ENCODE data around the gene SCN9A.

Gene SCN9A

GRCh38 chr2:166170356-166170755, 205.4 kb downstream of the SCN9A start:
- H4K20me1 ChIP-seq = no peaks in the 10 kb centered on the region
- 0 out of 2 replicates have a peak, but pooled peaks cover 4% of the 10 kb centered on the region for H3K4me1 ChIP-seq
- no peak overlapping the region for H3K4me3 ChIP-seq
- H3K9ac ChIP-seq = no peak overlapping the region
- H3K36me3 ChIP-seq = no peaks in the 10 kb centered on the region
- H3K9me3 ChIP-seq = no peaks in the 10 kb centered on the region
- no peak for TF ChIP-seq Cebpa-rat (IDR thresholded peaks at IDR 0.05)
- no peaks in the 10 kb centered on the region for H3K27me3 ChIP-seq
- H3K4me2 ChIP-seq = no peak overlapping the region
- no peak overlapping the region for H3K27ac ChIP-seq

GRCh38 chr2:166167449-166167848, 208.3 kb downstream of the SCN9A start:
- no peaks in the 10 kb centered on the region for H3K9me3 ChIP-seq
- TF ChIP-seq Cebpa-rat (IDR thresholded peaks at IDR 0.05) = no peak
- H3K27me3 ChIP-seq = no peaks in the 10 kb centered on the region
- H3K36me3 ChIP-seq = no peaks in the 10 kb centered on the region
- H3K4me2 ChIP-seq = no peak overlapping the region
- no peaks in the 10 kb centered on the region for H4K20me1 ChIP-seq
- H3K4me3 ChIP-seq = no peak overlapping the region
- 0 out of 2 replicates have a peak, but pooled peaks cover 4% of the 10 kb centered on the region for H3K4me1 ChIP-seq
- no peak overlapping the region for H3K9ac ChIP-seq
- no peak overlapping the region for H3K27ac ChIP-seq

GRCh38 chr2:166163775-166164174, 212.0 kb downstream of the SCN9A start:
- Histone ChIP-seq H3K9ac (no peak overlapping the region), H3K4me3 (no peak overlapping the region), H3K9me3 (no peaks in the 10 kb centered on the region), H3K4me2 (no peak overlapping the region), H3K4me1 (no peaks in the 10 kb centered on the region), H3K27me3 (no peaks in the 10 kb centered on the region), H3K36me3 (no peaks in the 10 kb centered on the region), H4K20me1 (no peaks in the 10 kb centered on the region), H3K27ac (no peak overlapping the region)
- TF ChIP-seq Cebpa-rat (IDR thresholded peaks at IDR 0.05) = no peak

GRCh38 chr2:166158546-166158945, 217.2 kb downstream of the SCN9A start:
- TF ChIP-seq Cebpa-rat (IDR thresholded peaks at IDR 0.05) = no peak
- Histone ChIP-seq H3K27ac (no peak overlapping the region), H3K9ac (no peak overlapping the region), H3K27me3 (no peaks in the 10 kb centered on the region), H3K9me3 (no peaks in the 10 kb centered on the region), H3K4me2 (no peak overlapping the region), H4K20me1 (no peaks in the 10 kb centered on the region), H3K4me3 (no peak overlapping the region), H3K36me3 (no peaks in the 10 kb centered on the region), H3K4me1 (no peaks in the 10 kb centered on the region)

GRCh38 chr2:166157578-166157977, 218.2 kb downstream of the SCN9A start:
- Histone ChIP-seq H4K20me1 (no peaks in the 10 kb centered on the region), H3K4me2 (no peak overlapping the region), H3K36me3 (no peaks in the 10 kb centered on the region), H3K9me3 (no peaks in the 10 kb centered on the region), H3K9ac (no peak overlapping the region), H3K4me3 (no peak overlapping the region), H3K27me3 (no peaks in the 10 kb centered on the region), H3K27ac (no peak overlapping the region), H3K4me1 (no peaks in the 10 kb centered on the region)
- no peak for TF ChIP-seq Cebpa-rat (IDR thresholded peaks at IDR 0.05)

- Histone ChIP-seq H4K20me1 (no peaks in the 10 kb centered on the region), H3K27ac (no peak overlapping the region), H3K4me1 (no peaks in the 10 kb centered on the region), H3K36me3 (no peaks in the 10 kb centered on the region), H3K9me3 (no peaks in the 10 kb centered on the region), H3K4me2 (no peak overlapping the region), H3K27me3 (no peaks in the 10 kb centered on the region), H3K4me3 (no peak overlapping the region), H3K9ac (no peak overlapping the region)
- no peak for TF ChIP-seq Cebpa-rat (IDR thresholded peaks at IDR 0.05)
Measured at GRCh38 chr2:166156985-166157490, 218.7 kb downstream of the SCN9A start.

- no peak overlapping the region for H3K4me3 ChIP-seq
- H3K9me3 ChIP-seq = no peaks in the 10 kb centered on the region
- H3K27me3 ChIP-seq = no peaks in the 10 kb centered on the region
- H3K9ac ChIP-seq = no peak overlapping the region
- no peak overlapping the region for H3K27ac ChIP-seq
- H3K4me1 ChIP-seq = no peaks in the 10 kb centered on the region
- TF ChIP-seq Cebpa-rat (IDR thresholded peaks at IDR 0.05) = no peak
- H3K36me3 ChIP-seq = no peaks in the 10 kb centered on the region
- H3K4me2 ChIP-seq = no peak overlapping the region
- H4K20me1 ChIP-seq = no peaks in the 10 kb centered on the region
Measured at GRCh38 chr2:166155589-166155988, 220.2 kb downstream of the SCN9A start.

- Histone ChIP-seq H3K4me2 (no peak overlapping the region), H3K4me1 (no peaks in the 10 kb centered on the region), H3K27me3 (no peaks in the 10 kb centered on the region), H3K36me3 (no peaks in the 10 kb centered on the region), H3K9me3 (no peaks in the 10 kb centered on the region), H3K4me3 (no peak overlapping the region), H3K9ac (no peak overlapping the region), H4K20me1 (no peaks in the 10 kb centered on the region), H3K27ac (no peak overlapping the region)
- TF ChIP-seq Cebpa-rat (IDR thresholded peaks at IDR 0.05) = no peak
Measured at GRCh38 chr2:166154685-166155338, 220.9 kb downstream of the SCN9A start.

GRCh38 chr2:166152064-166152463, 223.7 kb downstream of the SCN9A start:
- no peaks in the 10 kb centered on the region for H4K20me1 ChIP-seq
- no peak overlapping the region for H3K4me2 ChIP-seq
- no peaks in the 10 kb centered on the region for H3K9me3 ChIP-seq
- H3K36me3 ChIP-seq = no peaks in the 10 kb centered on the region
- no peaks in the 10 kb centered on the region for H3K4me1 ChIP-seq
- no peaks in the 10 kb centered on the region for H3K27me3 ChIP-seq
- no peak overlapping the region for H3K9ac ChIP-seq
- TF ChIP-seq Cebpa-rat (IDR thresholded peaks at IDR 0.05) = no peak
- no peak overlapping the region for H3K27ac ChIP-seq
- H3K4me3 ChIP-seq = no peak overlapping the region

- Histone ChIP-seq H3K9me3 (no peaks in the 10 kb centered on the region), H3K27me3 (no peaks in the 10 kb centered on the region)
Measured at GRCh38 chr2:166148500-166149400, 227.0 kb downstream of the SCN9A start.

More at GRCh38 chr2:166148500-166149400, 227.0 kb downstream of the SCN9A start:
- Histone ChIP-seq H3K4me3 (no peak overlapping the region), H4K20me1 (no peaks in the 10 kb centered on the region), H3K4me2 (no peak overlapping the region), H3K9ac (no peak overlapping the region), H3K36me3 (no peaks in the 10 kb centered on the region), H3K27ac (no peak overlapping the region), H3K4me1 (no peaks in the 10 kb centered on the region)
- TF ChIP-seq Cebpa-rat (IDR thresholded peaks at IDR 0.05) = no peak

All from BLaER1 (cell line).